Measurements from ENCODE around the gene MDH2.
A peak's percentile ranks its signal among the peaks of the same experiment; 100 is the strongest.

Gene MDH2

GRCh38 chr7:76031964-76032363, 15.9 kb upstream of the MDH2 start:
- no peak for ATAC-seq
- TF ChIP-seq TCF4 (CRISPR knock-in tag; IDR thresholded peaks at IDR 0.05; ENCODE audit: borderline replicate concordance) = no peak
- TF ChIP-seq GLIS3 (CRISPR knock-in tag; IDR thresholded peaks at IDR 0.05) = no peak
- no peak for TF ChIP-seq ARNTL (CRISPR knock-in tag; IDR thresholded peaks at IDR 0.05; ENCODE audit: borderline replicate concordance, low read depth)
- TF ChIP-seq ZNF70 (CRISPR knock-in tag; IDR thresholded peaks at IDR 0.05) = no peak
- no peak for TF ChIP-seq CSRNP3 (CRISPR knock-in tag; IDR thresholded peaks at IDR 0.05)
- no peak for TF ChIP-seq CSDC2 (CRISPR knock-in tag; IDR thresholded peaks at IDR 0.05)
- no peak for TF ChIP-seq BACH2 (CRISPR knock-in tag; IDR thresholded peaks at IDR 0.05; ENCODE audit: borderline replicate concordance)
- TF ChIP-seq TOX (CRISPR knock-in tag; IDR thresholded peaks at IDR 0.05; ENCODE audit: borderline replicate concordance) = no peak
- TF ChIP-seq ZNF565 (CRISPR knock-in tag; conservative IDR thresholded peaks at IDR 0.05; ENCODE audit: low read depth) = no peak
- no peak for TF ChIP-seq ZNF8 (CRISPR knock-in tag; IDR thresholded peaks at IDR 0.05)
- no peak for TF ChIP-seq ZC3H10 (CRISPR knock-in tag; IDR thresholded peaks at IDR 0.05)
- no peak for TF ChIP-seq RARB (CRISPR knock-in tag; IDR thresholded peaks at IDR 0.05)
- TF ChIP-seq, protein P1, sequence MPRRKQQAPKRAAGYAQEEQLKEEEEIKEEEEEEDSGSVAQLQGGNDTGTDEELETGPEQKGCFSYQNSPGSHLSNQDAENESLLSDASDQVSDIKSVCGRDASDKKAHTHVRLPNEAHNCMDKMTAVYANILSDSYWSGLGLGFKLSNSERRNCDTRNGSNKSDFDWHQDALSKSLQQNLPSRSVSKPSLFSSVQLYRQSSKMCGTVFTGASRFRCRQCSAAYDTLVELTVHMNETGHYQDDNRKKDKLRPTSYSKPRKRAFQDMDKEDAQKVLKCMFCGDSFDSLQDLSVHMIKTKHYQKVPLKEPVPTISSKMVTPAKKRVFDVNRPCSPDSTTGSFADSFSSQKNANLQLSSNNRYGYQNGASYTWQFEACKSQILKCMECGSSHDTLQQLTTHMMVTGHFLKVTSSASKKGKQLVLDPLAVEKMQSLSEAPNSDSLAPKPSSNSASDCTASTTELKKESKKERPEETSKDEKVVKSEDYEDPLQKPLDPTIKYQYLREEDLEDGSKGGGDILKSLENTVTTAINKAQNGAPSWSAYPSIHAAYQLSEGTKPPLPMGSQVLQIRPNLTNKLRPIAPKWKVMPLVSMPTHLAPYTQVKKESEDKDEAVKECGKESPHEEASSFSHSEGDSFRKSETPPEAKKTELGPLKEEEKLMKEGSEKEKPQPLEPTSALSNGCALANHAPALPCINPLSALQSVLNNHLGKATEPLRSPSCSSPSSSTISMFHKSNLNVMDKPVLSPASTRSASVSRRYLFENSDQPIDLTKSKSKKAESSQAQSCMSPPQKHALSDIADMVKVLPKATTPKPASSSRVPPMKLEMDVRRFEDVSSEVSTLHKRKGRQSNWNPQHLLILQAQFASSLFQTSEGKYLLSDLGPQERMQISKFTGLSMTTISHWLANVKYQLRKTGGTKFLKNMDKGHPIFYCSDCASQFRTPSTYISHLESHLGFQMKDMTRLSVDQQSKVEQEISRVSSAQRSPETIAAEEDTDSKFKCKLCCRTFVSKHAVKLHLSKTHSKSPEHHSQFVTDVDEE (CRISPR knock-in tag; IDR thresholded peaks at IDR 0.05) = no peak
- TF ChIP-seq ZFP3 (CRISPR knock-in tag; IDR thresholded peaks at IDR 0.05) = no peak

DNA sequence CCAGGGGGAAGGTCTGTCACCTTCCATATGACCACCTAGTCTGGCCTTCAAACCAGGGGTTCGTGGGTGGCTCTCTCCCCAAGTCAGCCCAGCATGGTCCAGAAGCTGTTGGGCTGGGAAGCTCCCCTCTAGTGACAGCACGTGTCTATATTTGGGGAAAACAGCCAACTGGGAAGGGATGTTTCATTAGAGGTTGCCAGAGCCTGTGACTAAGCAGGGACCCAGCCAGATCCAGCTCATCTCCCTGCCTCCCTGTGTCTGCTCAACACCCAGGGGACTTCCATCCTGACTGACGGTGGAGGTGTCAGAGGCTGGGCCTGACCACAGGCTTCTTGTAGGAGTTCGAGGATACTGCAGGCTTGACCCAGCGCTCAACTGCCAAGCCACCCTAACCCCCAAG, 10.6 kb upstream of the MDH2 start:
- ATAC-seq = peak; percentile 53; the same call in 2 of the 3 replicates
- TF ChIP-seq ZFP3 (CRISPR knock-in tag; IDR thresholded peaks at IDR 0.05) (peak; percentile 70), ZNF8 (CRISPR knock-in tag; IDR thresholded peaks at IDR 0.05) (no peak), OSR1 (CRISPR knock-in tag; IDR thresholded peaks at IDR 0.05) (no peak)

GRCh38 chr7:76040126-76040525, 7.8 kb upstream of the MDH2 start:
- no peak for ATAC-seq
- TF ChIP-seq ISL1 (CRISPR knock-in tag; IDR thresholded peaks at IDR 0.05) (no peak), ARNTL (CRISPR knock-in tag; IDR thresholded peaks at IDR 0.05; ENCODE audit: borderline replicate concordance, low read depth) (no peak), RARB (CRISPR knock-in tag; IDR thresholded peaks at IDR 0.05) (no peak), ZNF565 (CRISPR knock-in tag; conservative IDR thresholded peaks at IDR 0.05; ENCODE audit: low read depth) (no peak), ZFP3 (CRISPR knock-in tag; IDR thresholded peaks at IDR 0.05) (no peak), OSR1 (CRISPR knock-in tag; IDR thresholded peaks at IDR 0.05) (no peak), ZNF70 (CRISPR knock-in tag; IDR thresholded peaks at IDR 0.05) (no peak), GLIS3 (CRISPR knock-in tag; IDR thresholded peaks at IDR 0.05) (no peak), ESRRG (CRISPR knock-in tag; IDR thresholded peaks at IDR 0.05) (no peak), ZNF8 (CRISPR knock-in tag; IDR thresholded peaks at IDR 0.05) (no peak), ZC3H10 (CRISPR knock-in tag; IDR thresholded peaks at IDR 0.05) (no peak)

GRCh38 chr7:76044375-76044865, 3.5 kb upstream of the MDH2 start:
- no peak for ATAC-seq
- TF ChIP-seq RARB (CRISPR knock-in tag; IDR thresholded peaks at IDR 0.05) (no peak), TOX (CRISPR knock-in tag; IDR thresholded peaks at IDR 0.05; ENCODE audit: borderline replicate concordance) (no peak), BACH2 (CRISPR knock-in tag; IDR thresholded peaks at IDR 0.05; ENCODE audit: borderline replicate concordance) (no peak), ZFP3 (CRISPR knock-in tag; IDR thresholded peaks at IDR 0.05) (no peak), ZNF8 (CRISPR knock-in tag; IDR thresholded peaks at IDR 0.05) (no peak), ISL1 (CRISPR knock-in tag; IDR thresholded peaks at IDR 0.05) (no peak), PPARA (CRISPR knock-in tag; IDR thresholded peaks at IDR 0.05; ENCODE audit: borderline replicate concordance) (no peak), TCF4 (CRISPR knock-in tag; IDR thresholded peaks at IDR 0.05; ENCODE audit: borderline replicate concordance) (no peak), ZC3H10 (CRISPR knock-in tag; IDR thresholded peaks at IDR 0.05) (no peak), ZNF70 (CRISPR knock-in tag; IDR thresholded peaks at IDR 0.05) (no peak), GLIS3 (CRISPR knock-in tag; IDR thresholded peaks at IDR 0.05) (no peak), SNAI2 (CRISPR knock-in tag; IDR thresholded peaks at IDR 0.05) (no peak), ESRRG (CRISPR knock-in tag; IDR thresholded peaks at IDR 0.05) (no peak)
- TF ChIP-seq, protein P2, sequence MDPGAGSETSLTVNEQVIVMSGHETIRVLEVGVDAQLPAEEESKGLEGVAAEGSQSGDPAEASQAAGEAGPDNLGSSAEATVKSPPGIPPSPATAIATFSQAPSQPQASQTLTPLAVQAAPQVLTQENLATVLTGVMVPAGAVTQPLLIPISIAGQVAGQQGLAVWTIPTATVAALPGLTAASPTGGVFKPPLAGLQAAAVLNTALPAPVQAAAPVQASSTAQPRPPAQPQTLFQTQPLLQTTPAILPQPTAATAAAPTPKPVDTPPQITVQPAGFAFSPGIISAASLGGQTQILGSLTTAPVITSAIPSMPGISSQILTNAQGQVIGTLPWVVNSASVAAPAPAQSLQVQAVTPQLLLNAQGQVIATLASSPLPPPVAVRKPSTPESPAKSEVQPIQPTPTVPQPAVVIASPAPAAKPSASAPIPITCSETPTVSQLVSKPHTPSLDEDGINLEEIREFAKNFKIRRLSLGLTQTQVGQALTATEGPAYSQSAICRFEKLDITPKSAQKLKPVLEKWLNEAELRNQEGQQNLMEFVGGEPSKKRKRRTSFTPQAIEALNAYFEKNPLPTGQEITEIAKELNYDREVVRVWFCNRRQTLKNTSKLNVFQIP (CRISPR knock-in tag; IDR thresholded peaks at IDR 0.05; ENCODE audit: borderline replicate concordance, low read depth) = no peak
- TF ChIP-seq, protein P3, sequence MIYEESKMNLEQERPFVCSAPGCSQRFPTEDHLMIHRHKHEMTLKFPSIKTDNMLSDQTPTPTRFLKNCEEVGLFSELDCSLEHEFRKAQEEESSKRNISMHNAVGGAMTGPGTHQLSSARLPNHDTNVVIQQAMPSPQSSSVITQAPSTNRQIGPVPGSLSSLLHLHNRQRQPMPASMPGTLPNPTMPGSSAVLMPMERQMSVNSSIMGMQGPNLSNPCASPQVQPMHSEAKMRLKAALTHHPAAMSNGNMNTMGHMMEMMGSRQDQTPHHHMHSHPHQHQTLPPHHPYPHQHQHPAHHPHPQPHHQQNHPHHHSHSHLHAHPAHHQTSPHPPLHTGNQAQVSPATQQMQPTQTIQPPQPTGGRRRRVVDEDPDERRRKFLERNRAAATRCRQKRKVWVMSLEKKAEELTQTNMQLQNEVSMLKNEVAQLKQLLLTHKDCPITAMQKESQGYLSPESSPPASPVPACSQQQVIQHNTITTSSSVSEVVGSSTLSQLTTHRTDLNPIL (CRISPR knock-in tag; IDR thresholded peaks at IDR 0.05; ENCODE audit: low read depth) = no peak
- TF ChIP-seq, protein P1 (CRISPR knock-in tag; IDR thresholded peaks at IDR 0.05) = no peak

All from SK-N-SH treated with all-trans-retinoic acid at 6 μM for 48 hours (cell line).